NCI-H82 (cell line): Measurements from ENCODE around the gene MT4.

Experiments used
- DNase-seq: peaks from one replicate; lab custom pipeline; 2025; lab: John Stamatoyannopoulos, UW

MT4 gene

DNA sequence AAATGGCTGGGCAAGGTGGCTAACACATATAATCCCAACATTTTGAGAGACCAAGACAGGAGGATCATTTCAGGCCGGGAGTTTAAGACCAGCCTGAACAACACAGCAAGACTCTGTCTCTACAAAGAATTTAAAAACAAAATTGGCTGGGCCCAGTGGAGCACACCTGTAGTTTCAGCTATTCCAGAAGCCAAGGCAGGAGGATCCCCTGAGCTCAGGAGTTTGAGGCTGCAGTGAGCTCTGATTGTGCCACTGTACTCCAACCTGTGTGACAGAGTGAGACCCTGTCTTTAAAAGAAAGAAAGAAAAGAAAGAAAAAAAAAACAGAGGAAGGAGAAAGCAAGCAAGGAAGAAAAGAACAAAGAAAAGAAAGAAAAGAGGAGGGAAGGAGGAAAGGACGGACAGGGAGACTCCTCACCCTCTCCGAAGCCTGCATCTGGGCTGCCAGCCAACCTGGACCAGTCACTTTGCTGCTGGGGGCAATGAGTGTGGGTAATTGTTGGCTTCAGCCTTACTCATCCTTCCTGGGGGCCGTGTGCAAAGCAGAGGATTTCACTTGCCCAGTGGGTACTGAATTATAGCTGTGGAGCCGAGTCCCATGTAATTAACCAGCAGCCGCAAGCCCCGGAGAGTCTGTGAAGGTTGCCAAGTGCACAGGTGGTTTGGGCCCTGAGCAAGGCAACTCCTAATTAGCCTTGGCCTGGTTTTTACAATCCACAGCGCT lies 6.7 kb upstream of the MT4 start:
- DNase-seq: peak; percentile 8

DNA sequence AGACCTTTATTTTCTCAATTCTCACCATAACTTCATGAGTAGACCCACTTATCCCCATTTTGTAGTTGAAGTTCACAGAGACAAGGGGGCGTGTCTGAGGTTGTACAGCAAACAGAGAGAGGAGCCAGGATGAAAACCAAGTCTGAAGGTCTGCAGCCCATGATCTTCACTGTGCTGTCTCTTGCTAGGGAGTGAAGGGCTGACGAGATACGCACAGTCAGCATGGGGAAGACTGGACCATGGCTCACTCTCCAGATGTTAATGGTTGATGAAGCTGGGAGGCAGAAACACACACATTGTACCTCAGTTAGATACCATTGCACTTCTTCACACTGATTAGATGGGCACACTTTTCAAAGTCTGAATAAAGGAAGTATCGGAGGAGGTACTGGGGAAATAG lies 5.8 kb upstream of the MT4 start:
- no peak for DNase-seq

DNA sequence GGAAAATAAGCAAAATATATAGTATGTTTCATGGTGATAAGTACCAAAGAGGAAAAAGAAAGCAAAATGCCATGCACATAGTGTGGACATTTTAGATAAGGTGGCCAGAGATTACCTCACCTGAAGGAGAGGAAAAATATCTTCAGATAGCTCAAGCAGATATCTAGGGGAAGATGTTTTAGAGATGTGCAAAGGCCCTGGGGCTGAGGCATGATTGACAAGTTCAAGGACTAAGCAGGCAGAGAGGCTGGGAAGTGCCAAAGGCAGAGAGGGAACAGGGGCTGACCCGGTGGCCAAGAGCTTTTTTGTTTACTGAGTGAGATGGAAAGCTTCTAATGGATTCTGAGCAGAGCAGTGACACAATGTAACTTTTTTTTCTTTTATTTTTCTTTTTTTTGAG lies 4.4 kb upstream of the MT4 start:
- DNase-seq: no peak

DNA sequence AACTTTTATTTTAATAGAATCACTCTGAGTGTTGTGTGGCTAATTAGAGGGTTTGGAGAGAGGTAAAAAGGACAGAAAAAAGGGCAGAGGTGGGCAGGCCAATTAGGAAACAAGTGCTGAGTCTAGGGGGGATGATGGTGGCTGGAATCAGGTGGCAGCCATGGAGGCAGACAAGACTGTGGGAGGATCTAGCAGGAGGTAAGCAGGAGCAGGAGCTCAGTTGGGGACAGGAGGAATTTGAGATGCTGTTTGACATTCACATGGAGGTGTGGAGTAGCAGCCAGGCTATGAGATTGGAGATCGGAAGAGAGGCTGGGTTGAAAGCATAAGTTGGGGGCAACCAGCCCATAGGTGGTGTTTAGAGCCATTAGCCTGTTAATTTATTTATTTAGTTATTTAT lies 3.7 kb upstream of the MT4 start:
- DNase-seq: no peak

DNA sequence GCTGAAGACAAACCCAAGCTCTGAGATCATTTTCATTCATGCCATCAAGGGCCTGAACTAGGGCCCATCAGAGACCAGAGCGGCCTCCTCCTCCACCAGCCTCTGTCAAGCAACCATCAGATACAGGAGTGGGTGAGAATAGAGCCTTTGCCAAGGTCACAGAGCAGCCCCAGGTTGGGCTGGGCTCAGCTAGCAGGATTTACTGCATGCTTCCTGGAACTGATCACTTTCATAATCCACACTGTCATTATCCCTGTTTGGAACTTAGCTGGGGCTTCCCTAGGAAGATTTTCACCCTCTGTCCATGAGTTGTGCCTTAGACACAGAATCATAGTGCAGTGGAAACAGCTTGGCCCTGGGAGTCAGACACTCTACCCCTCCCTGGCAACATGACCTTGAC lies 5.1 kb downstream of the MT4 start:
- peak; percentile 43 for DNase-seq

DNA sequence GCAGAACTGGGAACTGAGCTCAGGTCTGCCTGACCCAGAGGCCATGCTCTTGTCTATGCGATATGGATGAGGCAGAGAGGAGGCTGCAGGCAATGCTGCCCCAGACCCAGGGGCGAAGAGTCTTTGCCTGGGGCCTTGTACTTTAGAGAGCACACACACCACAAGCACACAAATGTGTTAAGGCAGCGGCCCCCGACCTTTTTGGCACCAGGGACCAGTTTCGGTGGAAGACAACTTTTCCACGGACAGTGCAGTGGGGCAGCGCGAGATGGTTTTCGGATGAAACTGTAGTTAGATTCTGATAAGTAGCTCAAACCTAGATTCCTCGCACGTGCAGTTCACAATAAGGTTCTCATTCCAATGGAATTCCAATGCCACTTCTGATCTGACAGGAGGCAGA lies 6.7 kb downstream of the MT4 start:
- no peak for DNase-seq

DNA sequence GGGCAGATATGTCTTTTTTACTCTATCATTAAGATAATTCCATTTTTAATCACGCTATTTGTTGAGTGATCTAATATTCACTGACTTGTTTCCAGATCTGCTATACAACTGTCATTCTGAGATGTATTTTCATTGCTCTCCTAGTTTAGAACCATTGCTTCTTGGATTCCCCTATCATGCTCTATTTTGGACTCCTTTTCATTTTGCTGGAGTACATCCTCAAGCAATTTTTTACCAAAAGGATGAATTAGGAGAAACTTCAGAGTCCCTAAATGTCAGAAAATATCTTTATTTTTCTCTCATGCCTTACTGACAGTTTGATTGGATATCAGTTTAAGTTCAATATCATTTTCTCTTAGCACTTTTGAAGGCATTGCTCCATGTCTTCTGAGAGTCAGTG lies 9.8 kb downstream of the MT4 start:
- no peak for DNase-seq

DNA sequence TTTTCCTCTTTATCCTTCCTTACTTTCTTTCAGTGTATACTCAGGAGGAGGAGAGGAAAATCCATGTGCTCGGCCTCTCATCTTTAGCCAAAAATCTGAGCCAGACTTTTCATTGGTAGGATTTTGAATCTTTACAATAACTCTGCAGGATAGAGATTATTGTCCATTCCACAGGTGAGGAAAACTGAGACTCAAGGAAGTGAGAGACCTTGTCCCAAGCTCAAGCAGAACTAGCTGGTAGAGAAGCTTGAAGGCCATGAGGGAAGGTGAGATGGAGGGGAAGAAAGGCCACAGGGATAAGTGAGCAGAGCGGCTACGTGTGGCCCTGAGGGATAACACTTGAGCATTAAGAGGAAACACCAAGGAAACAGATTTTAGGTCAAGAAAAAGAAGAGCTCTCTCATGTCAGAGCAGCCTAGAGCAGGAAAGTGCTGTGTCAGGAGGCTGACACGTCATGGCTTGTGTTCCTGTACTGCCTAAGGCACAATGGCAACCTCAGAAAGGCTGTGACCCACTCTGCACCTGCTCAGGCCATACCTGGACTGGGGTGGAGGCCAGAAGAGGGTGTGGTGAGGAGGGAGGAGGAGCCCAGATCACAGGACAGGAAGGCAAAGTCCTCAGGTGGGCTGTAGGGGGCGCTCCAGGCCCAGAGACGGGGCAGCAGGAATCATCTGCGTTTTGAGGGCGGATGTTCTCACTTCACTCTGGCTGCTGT lies 11.9 kb downstream of the MT4 start:
- DNase-seq: peak; percentile 61

DNA sequence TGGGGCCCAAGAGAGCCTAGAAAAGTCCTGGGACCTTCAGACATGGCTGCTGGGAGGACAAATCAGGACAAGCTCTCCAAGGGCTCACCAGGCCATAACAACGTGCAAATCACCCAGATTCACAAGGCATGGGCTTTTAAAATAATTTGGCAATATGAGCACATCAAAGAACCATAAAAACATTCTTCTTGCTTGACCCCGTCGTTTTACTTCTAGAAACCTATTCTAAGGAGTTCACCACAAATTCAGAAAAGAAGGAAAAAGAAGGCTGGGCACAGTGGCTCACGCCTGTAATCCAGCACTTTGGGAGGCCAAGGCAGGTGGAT lies 12.4 kb downstream of the MT4 start:
- no peak for DNase-seq

DNA sequence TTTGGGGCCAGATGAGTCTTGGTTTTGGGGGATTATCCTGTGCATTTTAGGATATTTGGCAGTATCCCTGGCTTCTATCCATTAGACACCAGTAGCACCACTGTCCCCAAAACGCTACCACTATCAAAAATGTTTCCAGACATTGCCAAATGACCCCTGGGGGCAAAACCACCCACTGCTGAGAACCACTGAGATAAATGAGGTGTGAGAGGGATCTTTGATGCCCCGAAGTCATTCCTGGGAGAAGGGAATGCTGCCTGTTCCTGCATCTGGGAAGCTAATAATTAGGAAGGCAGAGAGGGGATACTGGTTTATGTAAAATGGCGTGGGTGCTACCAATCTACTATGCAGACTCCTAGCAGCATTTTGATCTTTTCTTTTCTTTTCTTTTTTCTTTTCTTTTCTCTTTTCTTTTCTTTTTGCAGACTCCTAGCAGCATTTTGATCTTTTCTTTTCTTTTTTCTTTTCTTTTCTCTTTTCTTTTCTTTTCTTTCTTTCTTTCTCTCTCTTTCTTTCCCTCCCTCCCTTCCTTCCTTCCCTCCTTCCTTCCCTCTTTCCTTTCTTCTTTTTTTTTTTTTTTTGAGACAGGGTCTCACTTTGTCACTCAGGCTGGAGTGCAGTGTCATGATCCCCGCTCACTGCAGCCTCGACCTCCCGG lies 15.6 kb downstream of the MT4 start:
- DNase-seq: no peak

DNA sequence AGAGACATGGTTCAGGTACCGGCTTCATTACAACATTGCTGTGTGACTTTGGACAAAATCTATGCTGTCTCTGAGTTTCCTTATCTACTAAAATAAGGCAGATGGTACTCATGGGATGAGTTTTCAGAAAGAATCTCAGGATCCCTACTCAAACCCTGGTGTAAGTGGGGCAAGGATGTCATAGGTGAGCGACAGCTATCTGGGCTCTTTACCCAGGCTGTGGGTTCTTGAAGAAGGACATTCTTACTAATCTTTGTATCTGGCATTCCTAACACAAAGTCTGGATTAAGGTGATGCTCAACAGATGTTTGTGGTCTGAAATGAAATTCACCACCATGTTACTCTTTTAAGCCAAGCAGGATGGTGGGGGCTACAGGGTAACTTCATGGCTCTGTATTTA lies 18.0 kb downstream of the MT4 start:
- DNase-seq: peak; percentile 2

DNA sequence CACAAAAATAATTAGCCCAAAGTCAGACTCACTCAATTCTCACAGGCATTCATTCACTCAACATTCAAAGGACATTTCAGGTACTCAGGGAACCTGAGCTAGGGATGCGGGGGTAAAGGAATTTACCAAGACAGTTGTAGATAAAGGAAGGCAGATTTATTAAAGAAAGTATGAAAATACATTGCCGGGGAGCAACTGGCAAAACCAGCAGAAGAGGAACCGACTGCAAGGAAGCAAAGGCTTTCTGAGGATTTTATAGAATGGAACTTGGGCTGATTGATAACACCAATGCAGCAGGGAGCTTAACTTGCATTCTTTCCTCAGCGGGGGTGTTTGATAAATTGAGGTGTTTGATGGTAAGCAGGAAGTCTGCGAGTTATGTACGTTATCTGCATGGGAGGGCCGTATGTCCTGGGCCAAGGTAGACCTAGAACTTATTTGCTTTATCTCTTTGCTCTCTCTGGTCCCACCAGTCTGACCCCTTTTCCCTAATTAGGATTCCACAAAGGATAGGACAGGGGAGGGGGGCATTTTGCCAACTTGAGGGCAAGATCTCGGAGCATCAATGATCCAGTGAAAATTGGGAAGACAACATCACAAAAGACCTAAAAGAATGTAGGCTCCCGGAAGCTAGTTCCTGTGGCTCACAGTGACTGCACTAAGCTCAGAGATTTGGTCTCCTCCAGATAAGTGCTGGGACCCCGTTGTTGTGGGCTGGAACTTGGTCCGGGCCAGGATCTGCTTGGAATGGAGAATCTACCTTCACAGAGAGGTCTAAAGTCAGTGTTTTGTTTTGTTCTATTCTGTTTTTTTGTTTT lies 18.7 kb downstream of the MT4 start:
- DNase-seq: no peak

DNA sequence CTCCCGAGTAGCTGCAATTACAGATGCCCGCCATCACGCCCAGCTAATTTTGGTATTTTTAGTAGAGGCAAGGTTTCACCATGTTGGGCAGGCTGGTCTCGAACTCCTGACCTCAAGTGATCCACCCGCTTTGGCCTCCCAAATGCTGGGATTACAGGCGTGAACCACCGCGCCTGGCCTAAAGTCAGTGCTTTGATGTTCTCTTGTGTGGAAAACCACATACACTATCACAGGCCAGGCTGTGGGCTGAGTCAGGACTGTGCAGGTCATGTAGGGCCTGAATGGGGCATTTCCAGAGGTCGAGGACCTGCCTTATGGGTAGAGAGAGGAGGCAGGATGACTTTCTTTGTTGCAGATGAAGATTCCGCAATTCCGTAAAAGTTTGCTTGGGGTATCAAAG lies 19.4 kb downstream of the MT4 start:
- DNase-seq: no peak

DNA sequence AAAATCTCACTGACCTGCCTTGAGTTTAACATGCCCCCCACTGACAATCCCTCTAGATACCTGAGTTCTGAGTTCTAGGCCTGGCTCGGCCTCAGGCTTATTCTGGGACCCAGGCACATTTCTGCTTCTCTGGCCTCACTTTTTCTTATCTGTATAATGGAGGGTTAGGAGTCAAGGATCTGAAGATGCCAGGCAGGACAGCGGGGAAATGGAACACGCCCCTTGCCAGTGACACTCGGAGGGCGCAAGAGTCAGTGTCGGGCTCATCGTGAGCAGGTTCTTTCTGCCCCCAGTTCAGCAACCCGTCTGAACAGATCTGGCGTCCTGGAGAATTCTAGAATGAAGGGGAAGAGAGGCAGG lies 23.9 kb downstream of the MT4 start:
- DNase-seq: no peak

DNA sequence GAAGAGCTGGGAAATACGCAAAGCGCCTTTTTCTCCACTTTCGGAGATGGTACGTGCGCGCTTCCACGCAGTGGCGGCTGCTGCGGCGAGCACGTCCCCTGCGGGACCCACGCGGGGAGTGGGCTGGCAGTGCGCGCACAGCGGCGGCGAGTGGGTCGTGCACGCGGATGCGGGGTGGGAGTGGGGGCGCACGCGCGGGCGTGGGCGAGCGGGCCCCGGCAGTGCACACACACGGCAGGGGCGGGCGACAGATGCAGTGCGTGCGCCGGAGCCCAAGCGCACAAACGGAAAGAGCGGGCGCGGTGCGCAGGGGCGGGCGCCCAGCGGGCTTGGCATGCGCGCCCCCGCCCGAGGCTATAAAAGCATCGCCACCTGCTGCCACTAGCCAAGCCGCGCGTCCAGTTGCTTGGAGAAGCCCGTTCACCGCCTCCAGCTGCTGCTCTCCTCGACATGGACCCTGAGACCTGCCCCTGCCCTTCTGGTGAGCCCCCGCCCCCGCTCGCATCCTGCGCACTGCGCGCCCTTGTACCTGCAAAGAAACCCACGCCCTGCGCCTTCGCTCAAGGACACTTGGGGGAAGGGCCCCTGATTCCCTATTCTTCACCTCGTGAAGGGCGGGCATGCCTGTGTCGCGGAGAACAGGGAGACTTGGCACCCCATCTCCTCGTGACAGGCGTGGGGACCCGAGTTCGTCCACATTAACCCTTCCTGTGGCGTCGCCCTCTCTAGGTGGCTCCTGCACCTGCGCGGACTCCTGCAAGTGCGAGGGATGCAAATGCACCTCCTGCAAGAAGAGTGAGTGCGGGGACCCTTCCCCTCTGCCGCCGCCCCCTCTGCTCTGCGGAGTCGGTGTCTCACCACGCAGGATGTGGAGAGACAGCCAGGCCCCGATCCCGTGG lies 24.5 kb downstream of the MT4 start, which contains the start of gene MT3:
MT3 (plus strand) TSS at position 388 of the 899 bp plus-strand sequence; CDS start at position 451, 63 bp downstream.
- DNase-seq: peak; percentile 32

DNA sequence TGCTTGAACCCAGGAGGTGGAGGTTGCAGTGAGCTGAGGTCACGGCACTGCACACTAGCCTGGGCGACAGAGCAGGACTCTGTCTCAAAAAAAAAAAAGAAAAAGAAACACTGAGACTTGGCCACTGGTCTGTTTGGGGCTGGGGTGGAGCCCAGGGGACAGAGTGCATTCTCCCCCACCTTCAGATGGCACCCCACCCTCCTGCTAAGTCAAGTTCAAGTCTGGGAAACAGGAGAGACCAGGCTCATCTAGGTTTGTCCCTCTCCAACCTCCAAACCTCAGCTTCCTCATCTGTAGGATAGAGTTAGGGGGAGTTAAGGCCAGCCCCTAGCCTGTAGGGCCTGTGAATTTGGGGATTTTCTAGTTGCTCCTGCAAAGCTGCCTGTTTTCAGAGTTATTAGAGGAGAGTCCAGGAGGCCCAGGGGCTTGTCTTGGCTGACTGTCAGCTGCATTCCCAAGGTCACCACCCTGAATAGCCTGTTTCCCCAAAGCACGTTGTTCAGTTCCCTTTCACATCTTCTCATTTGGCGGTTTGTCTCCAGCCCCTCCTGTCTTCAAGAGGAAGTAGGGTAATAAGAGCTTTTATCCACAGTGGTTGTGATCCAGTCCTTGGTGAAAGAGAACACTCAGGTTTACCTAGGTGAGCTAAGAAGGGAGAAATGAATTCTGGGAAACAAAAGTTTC lies 26.6 kb downstream of the MT4 start:
- DNase-seq: no peak

DNA sequence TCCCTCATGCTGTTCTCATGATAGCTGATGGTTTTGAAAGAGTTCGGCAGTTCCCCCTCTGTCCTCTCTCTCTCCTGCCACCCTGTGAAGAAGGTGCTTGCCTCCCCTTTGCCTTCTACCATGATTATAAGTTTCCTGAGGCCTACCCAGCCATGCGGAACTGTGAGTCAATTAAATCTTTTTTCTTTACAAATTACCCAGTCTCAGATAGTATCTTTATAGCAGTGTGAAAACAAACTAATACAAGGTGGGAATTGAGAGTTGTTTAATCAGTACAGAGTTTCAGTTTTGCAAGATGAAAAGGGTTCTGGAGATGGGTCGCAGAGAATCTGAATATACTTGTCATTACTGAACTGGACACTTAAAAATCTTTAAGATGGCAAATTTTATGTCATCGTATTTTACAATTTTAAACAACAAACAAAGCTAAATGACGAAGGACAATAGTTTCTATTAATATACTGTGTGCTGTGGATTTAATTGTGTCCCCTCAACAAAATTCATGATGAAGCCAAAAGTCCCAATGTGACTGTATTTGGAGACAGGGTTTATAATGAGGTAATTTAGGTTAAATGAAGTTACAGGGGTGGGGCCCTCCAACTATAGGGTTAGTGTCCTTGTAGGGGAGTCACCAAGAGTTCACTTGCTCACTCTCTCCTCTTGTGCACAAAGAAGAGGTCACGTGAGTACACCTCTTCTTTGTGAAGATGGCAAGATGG lies 28.9 kb downstream of the MT4 start:
- no peak for DNase-seq

DNA sequence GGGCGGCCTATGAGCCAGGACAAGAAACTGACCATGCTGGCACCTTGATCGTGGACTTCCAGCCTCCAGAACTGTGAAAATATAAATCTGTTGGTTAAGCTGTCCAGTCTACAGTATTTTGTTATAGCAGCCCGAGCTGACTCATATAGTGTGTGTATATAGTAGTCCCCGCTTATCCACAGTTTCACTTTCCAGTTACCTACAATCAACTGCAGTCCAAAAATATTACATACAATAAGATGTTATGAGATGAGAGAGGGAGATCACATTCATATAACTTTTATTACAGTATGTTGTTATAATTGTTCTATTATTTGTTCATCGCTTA lies 29.4 kb downstream of the MT4 start:
- DNase-seq: no peak

DNA sequence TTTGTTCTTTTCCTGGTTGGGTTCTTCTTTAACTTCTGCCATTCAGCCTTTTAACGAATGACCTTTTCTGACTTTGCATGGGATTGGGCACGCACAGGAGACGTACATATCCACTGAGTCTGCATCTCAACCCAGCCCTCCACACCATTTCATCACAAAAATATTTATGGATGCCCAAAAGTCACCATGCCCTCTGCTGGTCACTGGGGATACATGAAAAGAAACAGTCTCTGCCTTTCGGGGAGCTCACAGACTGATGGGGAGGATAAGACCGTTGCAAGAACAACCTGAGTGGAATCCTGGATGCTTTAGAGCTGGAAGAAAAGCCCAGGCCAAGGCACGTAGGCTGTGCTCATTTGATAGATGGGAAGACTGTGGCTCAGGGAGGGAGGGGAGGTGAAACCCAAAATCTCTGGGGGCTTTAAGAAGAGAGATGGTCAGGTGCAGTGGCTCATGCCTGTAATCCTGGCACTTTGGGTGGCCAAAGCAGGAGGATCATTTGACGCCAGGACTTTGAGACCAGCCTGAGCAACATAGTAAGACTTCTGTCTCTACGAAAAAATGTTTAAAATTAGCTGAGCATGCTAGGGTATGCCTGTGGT lies 35.6 kb downstream of the MT4 start:
- DNase-seq: peak; percentile 61

DNA sequence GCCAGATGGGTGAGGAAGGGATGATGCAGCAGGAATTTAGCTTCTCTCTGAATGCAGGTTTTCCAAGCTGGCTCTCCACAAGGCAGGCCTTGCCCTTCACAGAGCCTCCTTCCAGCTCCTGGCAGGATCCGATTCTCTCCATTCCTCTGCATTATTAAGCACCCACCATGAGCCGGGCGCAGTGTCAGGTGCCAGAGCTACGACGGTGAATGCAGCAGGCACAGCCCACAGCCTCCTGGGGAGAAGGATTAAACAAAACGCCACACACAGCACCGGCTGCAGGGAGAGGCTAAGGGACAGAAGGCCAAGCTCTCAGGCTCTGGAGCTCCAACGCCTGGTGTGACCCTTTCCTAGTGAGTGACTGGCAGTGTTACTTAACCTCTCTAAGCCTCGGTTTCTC lies 36.5 kb downstream of the MT4 start:
- DNase-seq: peak; percentile 43
